ENCODE measurements around the gene ARHGDIA.
A peak's percentile ranks its signal among the peaks of the same experiment; 100 is the strongest.

The ARHGDIA gene

GRCh38 chr17:81869221-81870130 lies 1.7 kb downstream of the ARHGDIA start:
- 0 out of 2 replicates have a peak, but pooled peaks have one; percentile 0 for TF ChIP-seq SIN3A (IDR thresholded peaks at IDR 0.05; ENCODE audit: borderline replicate concordance, insufficient read depth, low read length)
- no peak for TF ChIP-seq FOXP2 (optimal IDR thresholded peaks at IDR 0.05; ENCODE audit: borderline replicate concordance, extremely low read depth, extremely low read length, insufficient read depth)
- peak; percentile 14; the same call in 1 of the 2 replicates for TF ChIP-seq POLR2AphosphoS5 (IDR thresholded peaks at IDR 0.05; ENCODE audit: low read depth, low read length)

GRCh38 chr17:81868674-81869220 lies 2.4 kb downstream of the ARHGDIA start:
- TF ChIP-seq TAF1 (IDR thresholded peaks at IDR 0.05; ENCODE audit: borderline replicate concordance, insufficient read depth, low read length) (no peak), POLR2AphosphoS5 (IDR thresholded peaks at IDR 0.05; ENCODE audit: low read depth, low read length) (peak; percentile 57; the same call in 1 of the 2 replicates)

GRCh38 chr17:81867991-81868673 lies 3.0 kb downstream of the ARHGDIA start:
- peak; percentile 39; the same call in 1 of the 2 replicates for TF ChIP-seq SIN3A (IDR thresholded peaks at IDR 0.05; ENCODE audit: borderline replicate concordance, insufficient read depth, low read length)
- TF ChIP-seq TAF1 (IDR thresholded peaks at IDR 0.05; ENCODE audit: borderline replicate concordance, insufficient read depth, low read length) = no peak; the same call in 1 of the 2 replicates
- no peak for TF ChIP-seq FOXP2 (optimal IDR thresholded peaks at IDR 0.05; ENCODE audit: borderline replicate concordance, extremely low read depth, extremely low read length, insufficient read depth)
- TF ChIP-seq POLR2AphosphoS5 (IDR thresholded peaks at IDR 0.05; ENCODE audit: low read depth, low read length) = peak; percentile 17

- TF ChIP-seq TAF1 (IDR thresholded peaks at IDR 0.05; ENCODE audit: borderline replicate concordance, insufficient read depth, low read length) (peak; percentile 70; the same call in 1 of the 2 replicates), POLR2AphosphoS5 (IDR thresholded peaks at IDR 0.05; ENCODE audit: low read depth, low read length) (peak; percentile 77), REST (IDR thresholded peaks at IDR 0.05; ENCODE audit: insufficient read depth in 1 of 2, low read depth in 2 of 2, low read length in 2 of 2) (0 out of 4 replicates have a peak, but pooled peaks of 1 of the 2 experiments have one; percentile 18), SIN3A (IDR thresholded peaks at IDR 0.05; ENCODE audit: borderline replicate concordance, insufficient read depth, low read length) (0 out of 2 replicates have a peak, but pooled peaks have one; percentile 77), FOXP2 (optimal IDR thresholded peaks at IDR 0.05; ENCODE audit: borderline replicate concordance, extremely low read depth, extremely low read length, insufficient read depth) (no peak)
Observed at GRCh38 chr17:81867170-81867990, 3.8 kb downstream of the ARHGDIA start.

- TF ChIP-seq SIN3A (IDR thresholded peaks at IDR 0.05; ENCODE audit: borderline replicate concordance, insufficient read depth, low read length) (0 out of 2 replicates have a peak, but pooled peaks have one; percentile 9), POLR2AphosphoS5 (IDR thresholded peaks at IDR 0.05; ENCODE audit: low read depth, low read length) (peak; percentile 87; the same call in 1 of the 2 replicates), REST (IDR thresholded peaks at IDR 0.05; ENCODE audit: insufficient read depth in 1 of 2, low read depth in 2 of 2, low read length in 2 of 2) (no peak)
Observed at GRCh38 chr17:81866440-81867169, 4.5 kb downstream of the ARHGDIA start.

Measured in PFSK-1 (cell line).